ENCODE results near the gene KIAA1958.

DNA sequence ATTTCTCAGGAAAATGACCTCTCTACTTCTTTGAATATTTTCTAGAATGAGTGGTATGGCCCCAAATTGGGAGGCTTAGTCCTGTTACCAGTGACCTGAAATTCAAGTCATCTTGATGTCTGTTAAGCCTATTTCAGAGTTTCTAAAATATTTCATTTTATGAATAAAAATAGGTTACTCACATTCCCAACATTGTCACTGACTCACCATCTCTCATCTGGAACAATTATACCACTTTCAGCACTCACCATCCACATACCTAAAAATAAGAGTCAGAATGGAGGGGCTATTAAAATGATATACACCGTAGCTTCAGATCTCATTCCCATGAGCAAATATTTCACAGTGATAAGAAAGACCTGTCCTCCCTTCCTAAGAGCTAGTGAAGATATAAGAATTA, 71.8 kb downstream of the KIAA1958 start:
- TF ChIP-seq, protein P1, sequence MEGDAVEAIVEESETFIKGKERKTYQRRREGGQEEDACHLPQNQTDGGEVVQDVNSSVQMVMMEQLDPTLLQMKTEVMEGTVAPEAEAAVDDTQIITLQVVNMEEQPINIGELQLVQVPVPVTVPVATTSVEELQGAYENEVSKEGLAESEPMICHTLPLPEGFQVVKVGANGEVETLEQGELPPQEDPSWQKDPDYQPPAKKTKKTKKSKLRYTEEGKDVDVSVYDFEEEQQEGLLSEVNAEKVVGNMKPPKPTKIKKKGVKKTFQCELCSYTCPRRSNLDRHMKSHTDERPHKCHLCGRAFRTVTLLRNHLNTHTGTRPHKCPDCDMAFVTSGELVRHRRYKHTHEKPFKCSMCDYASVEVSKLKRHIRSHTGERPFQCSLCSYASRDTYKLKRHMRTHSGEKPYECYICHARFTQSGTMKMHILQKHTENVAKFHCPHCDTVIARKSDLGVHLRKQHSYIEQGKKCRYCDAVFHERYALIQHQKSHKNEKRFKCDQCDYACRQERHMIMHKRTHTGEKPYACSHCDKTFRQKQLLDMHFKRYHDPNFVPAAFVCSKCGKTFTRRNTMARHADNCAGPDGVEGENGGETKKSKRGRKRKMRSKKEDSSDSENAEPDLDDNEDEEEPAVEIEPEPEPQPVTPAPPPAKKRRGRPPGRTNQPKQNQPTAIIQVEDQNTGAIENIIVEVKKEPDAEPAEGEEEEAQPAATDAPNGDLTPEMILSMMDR (IDR thresholded peaks at IDR 0.05; ENCODE audit: low read length) = no peak
- no peak for TF ChIP-seq EZH2 (IDR thresholded peaks at IDR 0.05; ENCODE audit: borderline replicate concordance, low read length)
